Activated T-cell treated with anti-CD3 and anti-CD28 coated beads, Interleukin-2, amount 50 U/mL, for 48 hours (primary cell): ENCODE data around the gene GCDH.

Experiments used
- DNase-seq, 2 experiments: peaks; one replicate each; pipeline ENCODE4 v3.0.0-alpha.2; 2020

The GCDH gene

GRCh38 chr19:12943437-12944044 is 52.6 kb downstream of the GCDH start:
- no peak for DNase-seq

- no peak for DNase-seq
Measured at GRCh38 chr19:12944104-12944674, 53.2 kb downstream of the GCDH start.

GRCh38 chr19:12945479-12946091 is 54.6 kb downstream of the GCDH start, which contains the start of gene RAD23A:
RAD23A (plus strand) TSS chr19:12945862; CDS start chr19:12945949, 87 bp downstream.
- peak; percentile 99 for DNase-seq

GRCh38 chr19:12946092-12946721 is 55.2 kb downstream of the GCDH start:
- DNase-seq, result peak; percentile 70 to 77

- no peak for DNase-seq
Measured at GRCh38 chr19:12946731-12947496, 56.0 kb downstream of the GCDH start.

GRCh38 chr19:12947702-12948611 is 57.0 kb downstream of the GCDH start:
- no peak for DNase-seq

GRCh38 chr19:12948612-12949362 is 57.8 kb downstream of the GCDH start:
- DNase-seq, result no peak
